H1 (cell line): ENCODE data around the gene PHLPP1. TPM values are rescaled to one million over a fixed set of nuclear protein-coding genes. Genes with fewer than 3 reads are reported as not detected.

Source experiments
- PHF8 ChIP-seq: fragments of 200-600 bp; sonication (generic); conservative IDR thresholded peaks from 2 replicates; pipeline ENCODE4 v1.7.1; 2012; ENCODE audit warnings: low read depth, mild to moderate bottlenecking, inconsistent platforms, low read length, moderate library complexity
- SUZ12 ChIP-seq: fragments of 200-600 bp; sonication (generic); IDR thresholded peaks from 2 replicates; pipeline ENCODE4 v1.6.1; 2012; ENCODE audit warnings: mild to moderate bottlenecking, inconsistent platforms, low read length, moderate library complexity, mixed read lengths
- polyA plus RNA-seq, 7 experiments: library from polyadenylated mRNA; depleted of rRNA in 3 of 7; stranded (reverse) in 5 of 7; unstranded in 2 of 7; fragments of >200 nt in 5 of 7; fragments of 200-250 nt in 2 of 7; gene quantifications; 1 replicate in 5 of 7; 2 replicates in 1 of 7; 4 replicates in 1 of 7; pipeline versions ENCODE4 v1.2.1 to v1.2.3, GENCODE V29; 2011 to 2013; ENCODE audit warnings: missing spikeins in 2 of 7, mixed read lengths in 2 of 7
- total RNA-seq: library from RNA; stranded (reverse); fragmentation: NEBNext Ultra II Directional; extraction: Animal tissue kit (Norgen Biotek cat#: 25700); gene quantifications from 2 replicates; pipeline ENCODE4 v1.2.1, GENCODE V29; 2021

PHLPP1 gene
- total and polyA plus RNA-seq, 2 of the 8 experiments (the other 6 are each of a cell fraction or from before 2014, with no cell fraction given): 28.0 to 66.3 TPM

GRCh38 chr18:62963507-62963906 lies 248.2 kb downstream of the PHLPP1 start (continued):
- TF ChIP-seq SUZ12 (no peak), PHF8 (no peak)
